Esophagus mucosa (tissue), 1 donor: ENCODE data around the gene ADAP1. TPM values are rescaled to one million over a fixed set of nuclear protein-coding genes. Genes with fewer than 3 reads are reported as not detected.
"Not testable (repeated sequence)": the region's sequence is repeated elsewhere in the genome, so short reads cannot be mapped to it uniquely, and the experiment has no call there.

Experiments
- ATAC-seq: fragments of 200-7000 bp; cut with Tn5 transposase; one replicate; pipeline ENCODE4 v1.9.1; 2020
- total RNA-seq: library from RNA; stranded (reverse); gene quantifications from one replicate; pipeline ENCODE4 v1.2.4, GENCODE V29; 2023
- donor health status: DM: yes; HTN: yes; CAD: no.

The ADAP1 gene
- total RNA-seq, 1 donor from 2014 or later, result 5.7 TPM

GRCh38 chr7:958221-959200 lies 4.0 kb upstream of the ADAP1 start:
- ATAC-seq, result no peak

- no peak for ATAC-seq
These were observed 3.1 kb upstream of the ADAP1 start for GRCh38 chr7:957418-958220.

- no peak for ATAC-seq
These were observed 1.6 kb upstream of the ADAP1 start for GRCh38 chr7:956031-956430.

DNA sequence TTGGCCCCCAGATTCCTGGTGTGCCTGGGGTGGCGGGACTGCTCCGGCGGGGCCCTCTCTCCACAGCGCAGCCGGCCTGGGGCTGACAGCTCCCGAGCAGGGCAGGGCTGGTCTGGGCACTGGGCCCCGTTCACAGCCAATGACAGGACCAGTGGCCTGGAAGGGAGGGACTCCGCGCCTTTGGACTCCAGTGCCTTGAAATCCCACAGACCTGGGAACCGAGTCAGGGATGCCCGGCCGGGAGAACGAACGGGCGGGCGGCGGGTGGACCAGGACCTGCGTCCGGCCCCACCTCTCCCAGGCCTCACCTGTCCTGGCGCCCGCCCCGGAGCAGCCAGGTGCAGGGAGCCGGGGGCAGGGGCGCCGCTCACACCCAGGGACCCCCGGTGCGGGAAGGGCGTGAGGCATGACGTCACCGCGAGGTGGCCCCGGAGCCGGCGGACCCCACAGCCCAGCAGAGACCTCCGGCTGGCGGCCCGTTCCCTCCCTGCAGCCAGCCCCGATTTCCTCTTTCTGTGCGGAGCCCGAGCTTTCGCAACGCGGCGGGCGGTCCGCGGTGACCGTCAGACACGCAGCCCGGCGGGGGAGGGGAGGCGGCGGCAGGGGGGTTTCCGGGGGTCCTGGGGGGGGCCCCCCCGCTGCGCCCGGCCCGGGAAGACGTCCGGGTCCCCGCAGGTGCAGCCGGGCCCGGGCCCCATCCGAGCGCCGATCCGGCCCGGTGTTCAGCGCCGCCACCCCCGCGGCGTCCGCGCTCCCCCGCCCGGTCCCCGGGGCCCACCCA lies 743 bp downstream of the ADAP1 start:
- peak; percentile 40 for ATAC-seq

DNA sequence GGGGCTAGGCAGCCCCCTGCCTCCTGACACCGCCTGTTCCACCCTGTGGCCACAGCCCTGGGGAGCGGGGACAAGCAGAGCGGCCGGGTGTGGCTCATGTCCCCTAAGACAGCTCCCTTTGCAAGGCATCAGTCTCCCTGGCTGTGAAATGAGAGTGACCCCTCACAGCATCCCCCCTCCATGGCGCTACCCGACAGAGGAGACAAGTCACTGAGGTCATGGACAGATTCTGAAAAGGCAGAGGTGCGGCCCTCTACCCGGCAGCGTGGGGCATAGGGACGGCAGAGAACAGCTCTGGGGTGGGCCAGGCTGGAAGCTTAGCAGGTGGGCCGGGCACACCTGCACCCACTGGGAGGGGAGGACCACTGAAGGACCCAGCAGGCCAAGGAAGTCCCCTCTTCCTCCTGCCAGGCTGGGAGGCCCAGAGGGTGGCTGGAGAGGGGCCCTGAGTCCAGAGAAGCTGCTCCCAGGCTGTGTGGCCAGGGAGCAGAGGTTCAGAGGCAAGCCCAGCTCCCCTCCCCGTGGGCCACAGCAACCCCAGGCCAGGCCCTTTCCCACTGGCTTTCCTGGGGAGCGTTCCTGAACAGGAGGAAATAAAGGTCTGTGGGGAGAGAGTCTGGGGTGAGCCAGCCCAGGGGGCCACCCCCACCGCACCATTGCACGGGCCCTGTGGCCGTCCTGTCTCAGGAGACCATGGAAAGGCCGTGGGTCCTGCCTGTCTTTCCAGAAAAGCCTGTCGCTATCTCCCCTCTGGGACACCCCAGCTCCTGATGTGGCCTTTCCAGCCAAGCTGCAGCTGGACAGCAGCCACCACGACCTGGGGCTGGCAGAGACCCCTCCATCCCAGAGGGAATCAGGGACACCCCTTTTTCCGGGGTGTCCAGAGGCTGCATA lies 1.7 kb downstream of the ADAP1 start:
- no peak for ATAC-seq

DNA sequence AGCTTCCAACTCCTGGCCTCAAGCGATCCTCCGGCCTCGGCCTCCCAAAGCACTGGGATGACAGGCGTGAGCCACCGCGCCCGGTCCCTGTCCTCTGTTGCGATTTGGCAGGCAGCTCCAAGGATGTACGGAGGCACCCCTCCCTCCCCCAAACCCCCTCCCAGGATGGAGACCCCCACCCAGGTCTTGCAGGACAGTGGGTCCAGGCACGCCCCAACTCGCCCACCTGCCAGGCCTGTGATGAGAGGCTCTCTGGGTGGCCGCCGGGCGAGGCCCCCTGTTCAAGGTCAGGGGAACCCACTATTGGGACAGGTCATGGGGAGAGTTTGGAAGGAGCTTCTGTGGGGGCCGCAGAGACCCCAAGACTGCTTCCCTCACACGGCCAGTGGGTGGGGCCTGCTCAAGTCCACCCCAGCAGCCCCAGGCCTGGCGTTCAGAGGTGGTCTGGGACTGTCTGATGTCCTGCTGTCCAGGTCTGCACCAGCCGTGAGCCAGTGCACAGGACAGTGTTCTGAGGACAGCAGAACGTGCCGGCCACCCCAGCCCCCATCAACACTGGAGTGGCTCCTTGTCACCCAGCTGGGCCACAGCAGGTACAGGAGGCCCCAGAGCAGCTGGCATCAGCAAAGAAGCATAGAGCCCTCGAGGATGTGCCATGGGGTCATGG lies 2.5 kb downstream of the ADAP1 start:
- no peak for ATAC-seq

DNA sequence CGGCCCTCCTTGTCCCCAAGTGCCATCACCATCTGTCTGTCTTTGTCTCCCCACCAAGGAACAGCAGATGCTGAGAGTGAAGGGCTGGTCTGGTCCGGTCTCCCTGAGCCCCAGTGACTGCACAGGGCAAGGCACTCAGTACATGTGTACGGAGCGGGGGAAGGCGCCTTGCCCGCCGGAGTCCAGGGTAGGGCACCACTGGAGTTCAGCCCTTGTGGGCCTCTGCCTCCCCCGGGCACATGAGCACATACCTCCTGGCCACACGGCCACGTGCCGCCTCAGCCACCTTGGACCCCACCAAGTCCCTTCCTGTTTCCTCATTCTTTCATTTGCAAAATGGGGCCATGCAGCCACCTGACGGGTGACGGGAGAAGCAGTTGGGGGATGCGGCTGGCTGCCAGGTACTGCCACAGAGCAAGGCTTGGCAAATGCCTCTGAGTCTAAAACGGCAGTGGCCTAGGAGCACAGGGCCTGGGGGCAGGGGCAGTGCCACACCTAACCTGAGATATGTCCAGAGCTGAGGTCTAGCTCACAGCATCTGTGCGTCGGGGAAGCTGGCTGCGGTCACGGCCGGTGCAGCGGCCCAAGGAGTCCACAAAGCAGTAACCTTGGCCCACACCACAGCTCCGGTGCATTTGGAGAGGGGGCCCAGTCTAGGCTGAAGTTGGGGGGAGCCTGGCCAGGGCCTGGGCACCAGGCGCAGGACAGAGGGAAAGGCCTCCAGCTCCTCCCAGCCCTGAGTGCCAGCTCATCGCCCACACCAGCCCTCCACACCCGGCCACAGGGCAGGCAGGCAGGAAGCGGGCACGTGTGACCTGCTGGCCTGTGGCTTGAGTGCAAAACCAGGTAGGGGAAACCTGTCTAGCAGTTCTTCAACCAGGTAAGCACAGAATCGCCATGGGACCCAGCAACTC lies 5.2 kb downstream of the ADAP1 start:
- no peak for ATAC-seq

DNA sequence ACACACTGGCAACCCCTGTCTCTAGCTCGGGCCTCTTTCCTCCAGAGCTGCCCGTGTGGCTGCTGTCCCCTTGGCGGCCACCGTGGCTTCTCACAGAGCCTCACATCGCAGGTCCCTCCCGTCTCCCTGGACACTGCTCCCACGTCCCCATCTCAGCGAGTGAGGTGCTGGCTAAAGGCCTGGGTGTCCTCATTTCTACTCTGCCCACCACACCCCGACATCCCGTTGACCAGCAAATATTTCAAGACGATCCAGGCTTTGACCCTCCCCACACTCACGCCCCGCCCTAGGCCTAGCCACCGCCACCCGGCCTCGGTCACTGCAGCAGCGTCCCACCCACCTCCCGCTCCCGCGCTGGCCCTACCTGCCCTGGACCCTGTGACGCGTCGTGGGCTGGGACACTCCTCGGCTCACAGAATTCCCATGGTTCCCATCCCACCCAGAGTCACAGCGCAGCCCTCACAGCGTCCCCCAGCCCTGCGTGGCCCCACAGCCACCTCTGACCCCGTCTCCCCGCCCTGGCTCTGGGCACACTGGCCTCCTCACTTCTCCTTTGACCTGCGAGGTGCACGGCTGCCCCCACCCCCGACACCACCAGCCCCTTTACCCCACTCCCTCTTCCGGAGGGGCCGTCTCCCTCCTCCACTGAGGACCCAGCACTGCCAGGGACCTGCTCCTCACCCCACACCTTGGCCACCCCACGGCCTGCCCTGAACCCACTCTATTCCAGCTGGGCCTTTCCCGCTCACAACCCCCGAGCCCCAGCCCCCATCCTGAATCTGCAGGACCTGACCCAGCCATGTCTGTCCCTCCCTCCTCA lies 6.9 kb downstream of the ADAP1 start:
- ATAC-seq, result no peak

- peak; percentile 1 for ATAC-seq
These were observed 8.1 kb downstream of the ADAP1 start for GRCh38 chr7:946256-946996.

DNA sequence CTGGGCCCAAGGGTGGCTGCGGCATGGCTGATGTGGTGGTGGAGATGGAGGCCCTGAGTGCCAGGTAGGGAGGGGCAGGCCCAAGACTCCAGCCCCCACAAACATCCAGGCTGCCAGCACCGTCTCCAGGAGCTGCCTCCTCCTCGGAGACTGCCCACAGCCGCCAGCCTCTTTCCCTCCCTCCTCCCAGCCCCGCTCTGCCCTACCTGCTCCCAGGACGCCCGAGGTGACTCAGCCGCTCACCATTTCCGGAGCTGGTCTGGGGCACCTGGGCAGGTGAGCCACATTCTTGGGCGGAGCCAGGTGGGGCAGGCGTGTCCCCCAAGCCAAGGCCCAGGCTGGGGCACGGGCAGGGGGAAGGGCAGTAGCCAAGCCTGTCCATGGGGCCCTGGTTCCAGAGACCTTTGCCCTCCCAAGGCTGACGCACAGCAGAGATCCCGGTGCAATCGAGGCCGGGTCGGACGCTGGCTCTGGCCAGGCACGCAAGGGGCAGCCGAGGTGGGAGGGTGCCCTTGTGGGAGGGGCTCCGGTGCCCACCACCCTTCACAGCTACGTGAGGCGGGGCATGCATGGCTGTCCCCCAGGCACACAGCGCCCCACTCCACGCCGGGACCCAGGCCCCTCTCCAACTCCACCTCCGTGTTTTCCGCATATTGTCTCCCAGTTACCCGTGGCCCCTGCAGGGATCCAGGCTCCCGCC lies 8.8 kb downstream of the ADAP1 start:
- ATAC-seq, result peak; percentile 98

GRCh38 chr7:945147-945555 lies 9.3 kb downstream of the ADAP1 start:
- peak; percentile 26 for ATAC-seq

- ATAC-seq, result no peak
These were observed 9.7 kb downstream of the ADAP1 start for GRCh38 chr7:944744-945143.

- not testable (repeated sequence) for ATAC-seq
These were observed 10.7 kb downstream of the ADAP1 start for GRCh38 chr7:943793-944192.

GRCh38 chr7:940599-941408 lies 13.7 kb downstream of the ADAP1 start:
- no peak for ATAC-seq

- ATAC-seq, result no peak
These were observed 14.6 kb downstream of the ADAP1 start for GRCh38 chr7:939843-940242.

DNA sequence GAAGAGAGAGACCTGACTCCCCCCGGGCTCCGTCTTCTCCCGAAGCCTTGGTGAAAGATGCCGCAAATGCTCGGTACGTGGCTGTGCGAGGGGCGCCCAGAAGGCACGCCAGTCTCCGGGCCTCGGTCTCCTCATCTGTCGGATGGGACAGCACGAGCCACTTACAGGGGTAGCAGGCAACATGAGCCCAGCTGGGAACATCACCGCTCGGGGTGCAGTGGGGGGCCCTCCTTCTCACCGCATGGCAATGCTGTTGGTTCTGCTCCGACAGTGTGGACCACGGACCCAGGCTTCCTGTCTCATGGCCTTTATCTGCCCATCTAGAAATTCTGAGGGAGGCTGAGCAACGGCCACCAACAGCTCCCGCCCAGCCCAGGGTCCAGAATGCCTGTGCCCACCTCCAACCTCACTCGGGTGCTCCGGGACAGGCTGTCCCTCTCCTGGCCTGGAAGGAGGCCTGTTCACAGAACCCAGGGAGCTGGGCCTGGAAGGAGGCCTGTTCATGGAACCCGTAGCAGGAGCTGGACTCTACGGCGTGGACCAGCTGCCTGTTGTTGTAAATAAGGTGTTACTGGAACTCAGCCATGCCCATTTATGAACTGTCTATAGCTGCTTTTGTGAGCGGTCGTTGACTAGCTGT lies 15.8 kb downstream of the ADAP1 start:
- no peak for ATAC-seq
